ENCODE measurements around the gene TMEM59.
"Not testable (repeated sequence)": the region's sequence is repeated elsewhere in the genome, so short reads cannot be mapped to it uniquely, and the experiment has no call there.

TMEM59 gene

GRCh38 chr1:54052431-54052933, 522 bp downstream of the TMEM59 start:
- peak; percentile 3 to 49 for DNase-seq

GRCh38 chr1:54051933-54052430, 1.0 kb downstream of the TMEM59 start:
- peak in 1 of 2 experiments; percentile 2 for DNase-seq

- DNase-seq: not testable (repeated sequence)
Measured at GRCh38 chr1:54050435-54050834, 2.6 kb downstream of the TMEM59 start.

- DNase-seq: no peak
Measured at GRCh38 chr1:54047384-54048305, 5.4 kb downstream of the TMEM59 start.

GRCh38 chr1:54046671-54047383, 6.2 kb downstream of the TMEM59 start:
- DNase-seq: no peak

GRCh38 chr1:54045496-54045895, 7.5 kb downstream of the TMEM59 start:
- DNase-seq: no peak

- DNase-seq: no peak
Measured at GRCh38 chr1:54041806-54042205, 11.2 kb downstream of the TMEM59 start.

GRCh38 chr1:54037476-54037875, 15.5 kb downstream of the TMEM59 start:
- no peak for DNase-seq

GRCh38 chr1:54028306-54029251, 24.4 kb downstream of the TMEM59 start:
- DNase-seq: no peak

GRCh38 chr1:54027848-54028247, 25.2 kb downstream of the TMEM59 start:
- no peak for DNase-seq

GRCh38 chr1:54024811-54025210, 28.2 kb downstream of the TMEM59 start:
- not testable (repeated sequence) for DNase-seq

GRCh38 chr1:54024358-54024757, 28.6 kb downstream of the TMEM59 start:
- DNase-seq: no peak

GRCh38 chr1:54019562-54020176, 33.3 kb downstream of the TMEM59 start:
- not testable (repeated sequence) for DNase-seq

GRCh38 chr1:54018635-54019034, 34.4 kb downstream of the TMEM59 start:
- DNase-seq: no peak

GRCh38 chr1:54017979-54018378, 35.0 kb downstream of the TMEM59 start, which contains the start of gene LDLRAD1:
Gene LDLRAD1 (minus strand): TSS chr1:54018186. CDS start chr1:54018112, 74 bp downstream.
- no peak for DNase-seq

GRCh38 chr1:54016343-54017282, 36.4 kb downstream of the TMEM59 start:
- no peak for DNase-seq

GRCh38 chr1:54014009-54014629, 38.9 kb downstream of the TMEM59 start:
- DNase-seq: no peak

- no peak for DNase-seq
Measured at GRCh38 chr1:54013393-54014008, 39.5 kb downstream of the TMEM59 start.

- DNase-seq: no peak
Measured at GRCh38 chr1:54012863-54013262, 40.1 kb downstream of the TMEM59 start.

- DNase-seq: no peak
Measured at GRCh38 chr1:54012008-54012325, 41.0 kb downstream of the TMEM59 start.
